Measurements from ENCODE around the gene SORBS1. TPM values are rescaled to one million over a fixed set of nuclear protein-coding genes. Genes with fewer than 3 reads are reported as not detected.

SORBS1 gene
- total and polyA plus RNA-seq, 9 of the 15 experiments (the other 6 are each of a cell fraction or from before 2014, with no cell fraction given): 2.0 to 13.3 (median 6.5) TPM

DNA sequence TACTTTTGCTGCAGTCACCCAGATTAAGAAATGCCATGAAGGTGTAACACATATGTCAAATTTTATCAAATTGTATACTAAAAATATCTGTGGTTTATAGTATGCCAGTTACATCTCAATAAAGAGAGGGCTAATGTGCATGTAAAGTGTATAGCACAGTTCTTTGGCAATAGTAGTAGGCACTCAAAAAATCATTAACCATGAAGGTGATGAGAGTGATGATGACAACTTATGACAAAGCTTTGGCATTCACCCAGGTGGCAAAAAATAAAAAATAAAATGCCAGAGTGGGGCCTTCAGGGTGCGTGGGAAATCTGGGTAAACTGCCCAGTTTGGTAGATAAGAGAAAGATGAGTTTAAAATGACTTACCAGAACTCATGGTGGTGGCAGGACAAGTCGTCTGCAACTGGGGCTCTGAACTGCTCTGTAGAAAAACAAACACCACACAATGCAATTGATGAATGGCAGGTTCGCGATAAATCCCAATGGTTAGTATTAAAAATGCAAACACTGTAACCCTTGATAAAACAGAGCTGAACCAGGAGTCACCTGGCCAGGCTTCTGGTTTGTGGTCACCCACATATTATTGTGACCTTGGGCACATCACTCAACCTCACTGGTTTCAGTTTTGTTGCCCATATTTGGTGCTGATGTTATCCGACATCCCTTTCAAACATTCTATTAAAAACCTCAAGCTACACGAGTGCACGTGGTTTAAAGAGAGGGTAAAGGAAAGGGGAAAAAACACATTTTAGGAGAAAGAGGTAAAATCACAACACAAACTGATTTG lies 120.2 kb downstream of the SORBS1 start (continued):
- TF ChIP-seq ELF4 (CRISPR knock-in tag; IDR thresholded peaks at IDR 0.05) (no peak), CBX8 (IDR thresholded peaks at IDR 0.05; ENCODE audit: borderline replicate concordance, extremely low read depth, low read depth, low read length, poor library complexity, severe bottlenecking) (no peak), ZNF589 (CRISPR knock-in tag; IDR thresholded peaks at IDR 0.05; ENCODE audit: low read depth) (no peak), CTBP1 (IDR thresholded peaks at IDR 0.05; ENCODE audit: borderline replicate concordance) (no peak), FIP1L1 (IDR thresholded peaks at IDR 0.05; ENCODE audit: low read depth, low read length, poor library complexity, severe bottlenecking) (no peak), NEUROD1 (IDR thresholded peaks at IDR 0.05; ENCODE audit: borderline replicate concordance, low read depth, low read length, partially characterized antibody) (no peak), ZNF174 (CRISPR knock-in tag; IDR thresholded peaks at IDR 0.05) (no peak), E2F5 (CRISPR knock-in tag; IDR thresholded peaks at IDR 0.05) (no peak)
